SU-DHL-6 (cell line): ENCODE data around the gene ARHGEF39.

ENCODE experiments used
- H2AFZ ChIP-seq: fragments of 200-600 bp; sonication (generic); 2 replicates; pipeline ENCODE4 v1.6.1; 2014; ENCODE audit warnings: low read depth, mild to moderate bottlenecking, moderate library complexity, mixed read lengths, antibody characterized with exemption, low read length; ENCODE audit not compliant: severe bottlenecking
- H3F3A ChIP-seq: fragments of 200-600 bp; shearing (Covaris generic); 2 replicates; pipeline ENCODE4 v1.6.0; 2016; ENCODE audit warnings: antibody characterized with exemption, mild to moderate bottlenecking; ENCODE audit not compliant: insufficient read depth
- H3K27ac ChIP-seq: fragments of 200-600 bp; sonication (generic); 2 replicates; pipeline ENCODE4 v1.5.1; 2016; ENCODE audit warnings: low read depth, mild to moderate bottlenecking, low read length, moderate library complexity, mixed read lengths
- H3K27me3 ChIP-seq: fragments of 200-600 bp; sonication (generic), shearing (Covaris generic); 2 replicates; pipeline ENCODE4 v1.6.0; 2014; ENCODE audit warnings: mild to moderate bottlenecking, low read length
- H3K36me3 ChIP-seq: fragments of 200-600 bp; sonication (generic); 2 replicates; pipeline ENCODE4 v1.6.1; 2014; ENCODE audit warnings: mild to moderate bottlenecking, low read length, mixed read lengths
- H3K4me2 ChIP-seq: fragments of 300-600, 200-600 bp; shearing (Covaris generic), sonication (generic); 2 replicates; pipeline ENCODE4 v1.6.0; 2014; ENCODE audit warnings: low read length, low read depth, mild to moderate bottlenecking; ENCODE audit not compliant: poor library complexity, severe bottlenecking
- H3K4me3 ChIP-seq: fragments of 200-600 bp; sonication (generic); 2 replicates; pipeline ENCODE4 v1.5.1; 2014; ENCODE audit warnings: antibody characterized with exemption, low read length, mild to moderate bottlenecking, mixed read lengths; ENCODE audit not compliant: insufficient read depth, poor library complexity, severe bottlenecking
- H3K79me2 ChIP-seq: fragments of 200-600 bp; sonication (generic); 2 replicates; pipeline ENCODE4 v1.6.1; 2014; ENCODE audit warnings: mild to moderate bottlenecking, low read length, moderate library complexity; ENCODE audit not compliant: insufficient read depth
- H3K9ac ChIP-seq: fragments of 200-600 bp; sonication (generic); 2 replicates; pipeline ENCODE4 v1.7.0; 2014; ENCODE audit warnings: mild to moderate bottlenecking, low read length
- H3K9me2 ChIP-seq: fragments of 200-600 bp; sonication (generic); replicated peaks from 2 replicates; pipeline ENCODE4 v1.6.1; 2014; ENCODE audit warnings: low read length; ENCODE audit not compliant: insufficient read depth
- H3K9me3 ChIP-seq: fragments of 200-600 bp; sonication (generic); 2 replicates; pipeline ENCODE4 v1.6.1; 2014; ENCODE audit warnings: low read length, mixed read lengths; ENCODE audit not compliant: insufficient read depth
- H4K20me1 ChIP-seq: fragments of 200-600 bp; sonication (generic); 2 replicates; pipeline ENCODE4 v1.6.1; 2014; ENCODE audit warnings: low read depth, mild to moderate bottlenecking, antibody characterized with exemption, low read length, moderate library complexity, mixed read lengths
- EZH2phosphoT487 ChIP-seq: fragments of 200-600 bp; sonication (generic), shearing (Covaris generic); conservative IDR thresholded peaks from 2 replicates; pipeline ENCODE4 v1.6.1; 2018; ENCODE audit warnings: mild to moderate bottlenecking, antibody characterized with exemption, low read length, moderate library complexity, mixed read lengths
- TF ChIP-seq, protein P1 (sequence below): fragments of 200-600 bp; sonication (generic); IDR thresholded peaks from one replicate; pipeline ENCODE4 v1.5.1; 2017; ENCODE audit warnings: antibody characterized with exemption, mild to moderate bottlenecking, low read length, moderate library complexity; ENCODE audit not compliant: insufficient read depth, poor library complexity, severe bottlenecking

Gene ARHGEF39

DNA sequence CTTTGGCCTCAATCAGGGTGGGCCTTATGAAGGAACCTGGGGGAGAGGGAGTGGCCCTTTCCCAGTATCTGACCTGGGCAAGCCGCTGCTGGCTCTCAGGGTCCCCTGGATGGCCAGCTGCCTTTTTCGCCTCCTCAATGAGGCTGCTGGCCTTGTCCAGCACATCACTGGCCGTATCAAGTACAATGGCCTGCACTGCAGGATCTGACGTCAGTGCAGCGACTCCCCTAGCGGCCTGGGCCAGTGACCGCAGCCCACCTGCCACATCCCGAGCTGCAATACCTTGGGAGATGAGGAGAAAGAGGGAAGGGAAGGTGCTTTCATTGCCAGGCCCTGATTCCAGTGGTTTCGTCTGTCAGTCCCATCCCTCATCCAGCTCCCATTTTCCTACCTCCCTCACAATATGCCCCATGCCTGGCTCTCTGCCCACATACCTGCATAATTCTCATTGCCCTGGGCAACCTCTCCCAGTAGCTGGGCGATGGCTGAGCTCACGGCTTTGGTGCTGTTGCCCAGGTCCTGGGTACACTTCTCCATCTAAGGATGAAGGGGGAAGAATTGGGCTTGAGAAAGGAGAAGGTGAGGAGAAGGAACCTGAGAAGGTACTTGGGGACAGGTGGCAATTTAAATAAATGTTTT is 47.9 kb upstream of the ARHGEF39 start:
- Histone ChIP-seq H3K27ac (no peak overlapping the region), H2AFZ (no peak overlapping the region), H3K4me2 (no peak overlapping the region), H3K4me3 (no peak overlapping the region), H4K20me1 (no peaks in the 10 kb centered on the region), H3F3A (no peaks in the 10 kb centered on the region), H3K9me3 (no peaks in the 10 kb centered on the region), H3K9ac (no peak overlapping the region), H3K27me3 (no peaks in the 10 kb centered on the region), H3K9me2 (no peaks in the 10 kb centered on the region), H3K79me2 (no peaks in the 10 kb centered on the region), H3K36me3 (peaks cover 19% of the 10 kb centered on the region; the same call in 1 of the 2 replicates)
- TF ChIP-seq EZH2phosphoT487 = no peak
- TF ChIP-seq, protein P1, sequence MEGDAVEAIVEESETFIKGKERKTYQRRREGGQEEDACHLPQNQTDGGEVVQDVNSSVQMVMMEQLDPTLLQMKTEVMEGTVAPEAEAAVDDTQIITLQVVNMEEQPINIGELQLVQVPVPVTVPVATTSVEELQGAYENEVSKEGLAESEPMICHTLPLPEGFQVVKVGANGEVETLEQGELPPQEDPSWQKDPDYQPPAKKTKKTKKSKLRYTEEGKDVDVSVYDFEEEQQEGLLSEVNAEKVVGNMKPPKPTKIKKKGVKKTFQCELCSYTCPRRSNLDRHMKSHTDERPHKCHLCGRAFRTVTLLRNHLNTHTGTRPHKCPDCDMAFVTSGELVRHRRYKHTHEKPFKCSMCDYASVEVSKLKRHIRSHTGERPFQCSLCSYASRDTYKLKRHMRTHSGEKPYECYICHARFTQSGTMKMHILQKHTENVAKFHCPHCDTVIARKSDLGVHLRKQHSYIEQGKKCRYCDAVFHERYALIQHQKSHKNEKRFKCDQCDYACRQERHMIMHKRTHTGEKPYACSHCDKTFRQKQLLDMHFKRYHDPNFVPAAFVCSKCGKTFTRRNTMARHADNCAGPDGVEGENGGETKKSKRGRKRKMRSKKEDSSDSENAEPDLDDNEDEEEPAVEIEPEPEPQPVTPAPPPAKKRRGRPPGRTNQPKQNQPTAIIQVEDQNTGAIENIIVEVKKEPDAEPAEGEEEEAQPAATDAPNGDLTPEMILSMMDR = no peak

DNA sequence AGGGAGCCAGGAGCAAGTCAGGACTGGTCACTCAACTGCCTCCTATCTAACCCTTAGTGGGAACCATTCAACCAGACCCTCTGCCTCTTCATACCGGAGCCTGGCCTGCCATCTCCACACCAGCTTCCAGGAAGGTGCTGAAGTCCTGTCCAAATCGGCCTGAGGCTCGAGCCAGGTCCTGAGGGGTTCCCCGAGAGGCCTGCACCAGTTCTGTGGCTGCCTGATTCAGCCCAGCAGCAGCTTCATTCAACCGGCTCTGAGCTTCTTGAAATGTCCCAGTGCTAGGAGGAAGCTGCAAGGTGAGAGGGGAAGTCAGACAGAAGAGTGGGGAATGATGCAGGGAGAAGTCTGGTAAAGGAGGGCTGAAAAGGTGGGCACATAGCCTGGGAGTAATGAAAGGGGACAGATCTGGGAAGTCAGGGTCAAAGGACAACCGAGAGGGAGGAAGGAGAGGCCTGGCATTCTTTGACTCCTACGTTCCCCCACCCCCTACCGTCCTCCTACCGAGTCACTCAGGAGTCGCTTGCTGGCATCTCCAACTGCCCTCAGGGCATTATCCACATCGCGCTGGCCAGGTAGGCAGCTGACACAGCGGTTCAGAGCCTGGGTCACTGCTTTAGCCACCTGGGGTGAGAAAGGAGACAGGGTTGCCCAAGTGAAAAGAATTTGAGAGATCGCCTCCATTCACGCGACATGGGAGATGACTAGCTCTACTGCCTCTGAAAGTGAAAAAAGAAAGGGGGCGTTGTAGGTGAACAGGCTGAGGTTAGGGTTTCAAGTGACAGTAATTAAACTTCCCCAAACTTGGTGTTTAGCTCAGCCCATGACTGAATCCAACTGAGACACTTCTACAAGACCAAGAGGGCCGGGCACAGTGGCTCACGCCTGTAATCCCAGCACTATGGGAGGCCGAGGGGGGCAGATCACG is 46.8 kb upstream of the ARHGEF39 start:
- peaks cover 19% of the 10 kb centered on the region; the same call in 1 of the 2 replicates for H3K36me3 ChIP-seq

DNA sequence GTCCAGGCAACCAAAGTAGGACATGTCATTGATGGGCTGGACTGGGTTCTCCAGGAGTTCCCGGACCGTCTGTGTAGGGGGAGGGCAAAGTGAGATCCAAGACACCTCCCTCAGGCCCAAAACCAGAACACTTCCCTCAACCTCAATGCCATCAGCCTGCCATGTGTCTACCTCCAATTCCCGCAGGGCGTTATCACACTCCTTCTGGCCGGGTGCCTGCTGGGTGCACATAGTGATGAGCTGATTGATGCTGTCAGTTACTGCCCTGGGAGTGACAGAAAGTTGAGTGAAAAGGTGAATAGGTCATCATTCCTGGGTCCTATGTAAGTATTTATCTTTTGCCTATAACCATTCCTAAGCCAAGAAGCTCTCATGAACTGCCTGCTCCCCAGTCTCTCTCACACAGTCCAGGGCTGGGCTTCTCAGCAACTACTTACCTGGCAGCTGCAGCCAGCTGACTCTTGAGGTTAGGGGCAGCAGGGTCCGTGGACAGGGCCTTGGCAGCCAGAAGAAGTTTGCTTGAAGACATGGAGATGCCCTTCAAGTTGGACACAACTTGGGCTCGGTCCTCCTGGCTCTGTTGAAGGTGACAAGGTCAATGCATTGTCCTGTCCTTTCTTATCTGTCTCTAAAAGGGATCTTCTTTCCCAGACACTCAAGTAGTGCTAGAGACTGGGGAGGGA is 46.0 kb upstream of the ARHGEF39 start:
- no peaks in the 10 kb centered on the region for H3K9me2 ChIP-seq
- no peak overlapping the region for H3K4me2 ChIP-seq
- H3K79me2 ChIP-seq = no peaks in the 10 kb centered on the region
- H3K27ac ChIP-seq = no peak overlapping the region
- no peaks in the 10 kb centered on the region for H3F3A ChIP-seq
- H3K27me3 ChIP-seq = no peaks in the 10 kb centered on the region
- no peaks in the 10 kb centered on the region for H3K9me3 ChIP-seq
- no peak overlapping the region for H3K9ac ChIP-seq
- no peak overlapping the region for H2AFZ ChIP-seq
- H4K20me1 ChIP-seq = no peaks in the 10 kb centered on the region
- no peak for TF ChIP-seq EZH2phosphoT487
- TF ChIP-seq, protein P1 = no peak
- H3K36me3 ChIP-seq = peaks cover 19% of the 10 kb centered on the region; the same call in 1 of the 2 replicates
- no peak overlapping the region for H3K4me3 ChIP-seq

More for the DNA sequence above, 46.8 kb upstream of the ARHGEF39 start:
- Histone ChIP-seq H3K9me2 (no peaks in the 10 kb centered on the region), H4K20me1 (no peaks in the 10 kb centered on the region), H3F3A (no peaks in the 10 kb centered on the region), H3K27ac (no peak overlapping the region), H3K9ac (no peak overlapping the region), H2AFZ (no peak overlapping the region), H3K79me2 (no peaks in the 10 kb centered on the region), H3K27me3 (no peaks in the 10 kb centered on the region), H3K4me2 (no peak overlapping the region), H3K4me3 (no peak overlapping the region), H3K9me3 (no peaks in the 10 kb centered on the region)
- TF ChIP-seq EZH2phosphoT487 = no peak
- TF ChIP-seq, protein P1 = no peak
